GM12878 (cell line): ENCODE results near the gene TMEM87A. TPM values are rescaled to one million over a fixed set of nuclear protein-coding genes. Genes with fewer than 3 reads are reported as not detected.

ENCODE experiments used
- ATF7 ChIP-seq: fragments of 450-650 bp; IDR thresholded peaks from 2 replicates; pipeline ENCODE4 v1.6.1; 2016; ENCODE audit warnings: low read depth, mild to moderate bottlenecking
- BCL11A ChIP-seq: IDR thresholded peaks from 2 replicates; pipeline ENCODE4 v1.6.1; 2011; ENCODE audit warnings: low read depth, low read length
- BHLHE40 ChIP-seq, 2 experiments: fragments of 450-650 bp in 1 of 2; IDR thresholded peaks; 2 replicates each; pipeline ENCODE4 v1.6.1; 2011 to 2017; ENCODE audit warnings: low read depth in 2 of 2, borderline replicate concordance in 1 of 2, improper control_type of control experiment in 1 of 2, low read length in 1 of 2, mild to moderate bottlenecking in 1 of 2
- CREB1 ChIP-seq: IDR thresholded peaks from 2 replicates; pipeline ENCODE4 v1.6.1; 2012; ENCODE audit warnings: low read depth, mild to moderate bottlenecking, inconsistent platforms
- E4F1 ChIP-seq: fragments of 450-650 bp; IDR thresholded peaks from 2 replicates; pipeline ENCODE4 v1.6.1; 2018; ENCODE audit warnings: borderline replicate concordance, mild to moderate bottlenecking; ENCODE audit not compliant: partially characterized antibody
- EED ChIP-seq: sonication (generic); IDR thresholded peaks from 2 replicates; pipeline ENCODE4 v1.6.1; 2016; ENCODE audit warnings: antibody characterized with exemption, low read depth
- HDGF ChIP-seq: fragments of 450-650 bp; IDR thresholded peaks from 2 replicates; pipeline ENCODE4 v1.6.1; 2016; ENCODE audit warnings: antibody characterized with exemption
- IKZF2 ChIP-seq, 2 experiments: fragments of 450-650 bp; IDR thresholded peaks; 2 replicates each; pipeline ENCODE4 v1.6.1; 2017; ENCODE audit warnings: mild to moderate bottlenecking in 2 of 2, moderate library complexity in 2 of 2
- MXI1 ChIP-seq: fragments of 150-350 bp; IDR thresholded peaks from 2 replicates; pipeline ENCODE4 v1.6.1; 2011; ENCODE audit warnings: low read depth, mild to moderate bottlenecking, inconsistent platforms, low read length, improper control_type of control experiment
- PRDM15 ChIP-seq: fragments of 450-650 bp; formaldehyde crosslinking; IDR thresholded peaks from 2 replicates; pipeline ENCODE4 v1.4.0; 2020; ENCODE audit warnings: mild to moderate bottlenecking, moderate library complexity
- RB1 ChIP-seq: fragments of 450-650 bp; formaldehyde crosslinking; IDR thresholded peaks from 2 replicates; pipeline ENCODE4 v1.6.1; 2017; ENCODE audit warnings: mild to moderate bottlenecking, borderline replicate concordance
- RCOR1 ChIP-seq: conservative IDR thresholded peaks from 2 replicates; pipeline ENCODE4 v1.6.1; 2012; ENCODE audit warnings: low read depth, low read length, improper control_type of control experiment
- SMAD5 ChIP-seq: IDR thresholded peaks from 2 replicates; pipeline ENCODE4 v1.6.1; 2016; ENCODE audit warnings: antibody characterized with exemption, low read depth
- TCF12 ChIP-seq: IDR thresholded peaks from 2 replicates; pipeline ENCODE4 v1.6.1; 2011; ENCODE audit warnings: low read depth, mild to moderate bottlenecking, low read length
- ZBED1 ChIP-seq: IDR thresholded peaks from 2 replicates; pipeline ENCODE4 v1.6.1; 2016; ENCODE audit warnings: borderline replicate concordance
- polyA plus RNA-seq, 11 experiments: library from polyadenylated mRNA; depleted of rRNA in 4 of 11; unstranded in 6 of 11; stranded (reverse) in 5 of 11; fragments of >200 nt; fragmentation: Nextera tagmentation in 4 of 11; fragmentation: Illumina TruSeq in 1 of 11; extraction: Ambion mirVana in 4 of 11; extraction: Trizol in 1 of 11; gene quantifications; 1 replicate in 1 of 11; 2 replicates in 10 of 11; pipeline versions ENCODE4 v1.2.1 to v1.2.3, GENCODE V29; 2011 to 2016; ENCODE audit warnings: inconsistent platforms in 2 of 11, missing spikeins in 2 of 11, low read depth in 1 of 11
- total RNA-seq, 4 experiments: library from RNA; depleted of rRNA in 3 of 4; stranded (reverse); fragments of >200 nt in 3 of 4; fragmentation: Illumina TruSeq in 1 of 4; extraction: Trizol in 1 of 4; gene quantifications; 2 replicates each; pipeline versions ENCODE4 v1.2.1 to v1.2.3, GENCODE V29; 2013 to 2021
- TF ChIP-seq, protein P1 (sequence below): IDR thresholded peaks from 2 replicates; pipeline ENCODE4 v1.6.1; 2012; ENCODE audit warnings: low read length, inconsistent platforms

TMEM87A gene
- total and polyA plus RNA-seq, 10 of the 15 experiments (the other 5 are each of a cell fraction or from before 2014, with no cell fraction given), result 18.2 to 53.2 (median 33.4) TPM

- TF ChIP-seq, protein P1, sequence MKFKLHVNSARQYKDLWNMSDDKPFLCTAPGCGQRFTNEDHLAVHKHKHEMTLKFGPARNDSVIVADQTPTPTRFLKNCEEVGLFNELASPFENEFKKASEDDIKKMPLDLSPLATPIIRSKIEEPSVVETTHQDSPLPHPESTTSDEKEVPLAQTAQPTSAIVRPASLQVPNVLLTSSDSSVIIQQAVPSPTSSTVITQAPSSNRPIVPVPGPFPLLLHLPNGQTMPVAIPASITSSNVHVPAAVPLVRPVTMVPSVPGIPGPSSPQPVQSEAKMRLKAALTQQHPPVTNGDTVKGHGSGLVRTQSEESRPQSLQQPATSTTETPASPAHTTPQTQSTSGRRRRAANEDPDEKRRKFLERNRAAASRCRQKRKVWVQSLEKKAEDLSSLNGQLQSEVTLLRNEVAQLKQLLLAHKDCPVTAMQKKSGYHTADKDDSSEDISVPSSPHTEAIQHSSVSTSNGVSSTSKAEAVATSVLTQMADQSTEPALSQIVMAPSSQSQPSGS, result no peak
- peak; percentile 20; the same call in 1 of the 2 replicates for TF ChIP-seq EED
- TF ChIP-seq SMAD5, result peak; percentile 95
- peak; percentile 74; the same call in 1 of the 2 replicates for TF ChIP-seq RCOR1
- TF ChIP-seq TCF12, result peak; percentile 59; the same call in 1 of the 2 replicates
- TF ChIP-seq BHLHE40 (IDR thresholded peaks at IDR 0.05; ENCODE audit: borderline replicate concordance in 1 of 2, low read depth in 2 of 2, low read length in 1 of 2), result peak in 1 of 2 experiments; percentile 33; a peak in 1 of 4 replicates
- no peak for TF ChIP-seq PRDM15 (CRISPR knock-in tag)
- TF ChIP-seq E4F1, result peak; percentile 87
- peak; percentile 73; the same call in 1 of the 2 replicates for TF ChIP-seq RB1
- TF ChIP-seq ATF7, result peak; percentile 71
- TF ChIP-seq HDGF, result peak; percentile 69; the same call in 1 of the 2 replicates
- peak; percentile 66 for TF ChIP-seq CREB1
- peak; percentile 36 to 58; a peak in 2 of 4 replicates for TF ChIP-seq IKZF2 (IDR thresholded peaks at IDR 0.05)
- TF ChIP-seq MXI1, result peak; percentile 69; the same call in 1 of the 2 replicates
- 0 out of 2 replicates have a peak, but pooled peaks have one; percentile 23 for TF ChIP-seq ZBED1
- no peak for TF ChIP-seq BCL11A
These were observed at the start of gene TMEM87A, which contains the start of gene GANC (continued) for GRCh38 chr15:42272939-42273899.
